ENCODE results near the gene COL12A1. TPM values are rescaled to one million over a fixed set of nuclear protein-coding genes. Genes with fewer than 3 reads are reported as not detected.

Gene COL12A1
- total and polyA plus RNA-seq, 2 experiments from 2014 or later, result 0.39 to 6.3 TPM

DNA sequence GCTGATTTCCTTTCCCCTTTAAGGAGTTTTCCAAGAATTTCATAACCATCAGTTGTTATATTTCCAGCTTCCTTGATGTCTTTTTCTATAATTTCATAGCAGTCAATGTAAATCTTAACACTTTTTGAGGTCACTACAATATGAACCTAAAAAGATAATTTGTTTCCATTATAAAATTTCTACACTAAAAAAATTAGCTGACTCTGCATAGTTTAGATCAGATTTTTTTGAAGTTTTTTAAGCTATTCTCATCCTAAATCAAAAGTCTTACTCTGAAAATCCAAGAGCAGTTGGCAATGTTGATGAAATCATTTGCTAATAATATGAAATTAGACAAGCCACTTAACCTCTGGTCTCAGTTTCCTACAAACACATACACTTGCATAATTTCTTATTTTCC, 96.8 kb downstream of the COL12A1 start (continued):
- TF ChIP-seq, protein P1, sequence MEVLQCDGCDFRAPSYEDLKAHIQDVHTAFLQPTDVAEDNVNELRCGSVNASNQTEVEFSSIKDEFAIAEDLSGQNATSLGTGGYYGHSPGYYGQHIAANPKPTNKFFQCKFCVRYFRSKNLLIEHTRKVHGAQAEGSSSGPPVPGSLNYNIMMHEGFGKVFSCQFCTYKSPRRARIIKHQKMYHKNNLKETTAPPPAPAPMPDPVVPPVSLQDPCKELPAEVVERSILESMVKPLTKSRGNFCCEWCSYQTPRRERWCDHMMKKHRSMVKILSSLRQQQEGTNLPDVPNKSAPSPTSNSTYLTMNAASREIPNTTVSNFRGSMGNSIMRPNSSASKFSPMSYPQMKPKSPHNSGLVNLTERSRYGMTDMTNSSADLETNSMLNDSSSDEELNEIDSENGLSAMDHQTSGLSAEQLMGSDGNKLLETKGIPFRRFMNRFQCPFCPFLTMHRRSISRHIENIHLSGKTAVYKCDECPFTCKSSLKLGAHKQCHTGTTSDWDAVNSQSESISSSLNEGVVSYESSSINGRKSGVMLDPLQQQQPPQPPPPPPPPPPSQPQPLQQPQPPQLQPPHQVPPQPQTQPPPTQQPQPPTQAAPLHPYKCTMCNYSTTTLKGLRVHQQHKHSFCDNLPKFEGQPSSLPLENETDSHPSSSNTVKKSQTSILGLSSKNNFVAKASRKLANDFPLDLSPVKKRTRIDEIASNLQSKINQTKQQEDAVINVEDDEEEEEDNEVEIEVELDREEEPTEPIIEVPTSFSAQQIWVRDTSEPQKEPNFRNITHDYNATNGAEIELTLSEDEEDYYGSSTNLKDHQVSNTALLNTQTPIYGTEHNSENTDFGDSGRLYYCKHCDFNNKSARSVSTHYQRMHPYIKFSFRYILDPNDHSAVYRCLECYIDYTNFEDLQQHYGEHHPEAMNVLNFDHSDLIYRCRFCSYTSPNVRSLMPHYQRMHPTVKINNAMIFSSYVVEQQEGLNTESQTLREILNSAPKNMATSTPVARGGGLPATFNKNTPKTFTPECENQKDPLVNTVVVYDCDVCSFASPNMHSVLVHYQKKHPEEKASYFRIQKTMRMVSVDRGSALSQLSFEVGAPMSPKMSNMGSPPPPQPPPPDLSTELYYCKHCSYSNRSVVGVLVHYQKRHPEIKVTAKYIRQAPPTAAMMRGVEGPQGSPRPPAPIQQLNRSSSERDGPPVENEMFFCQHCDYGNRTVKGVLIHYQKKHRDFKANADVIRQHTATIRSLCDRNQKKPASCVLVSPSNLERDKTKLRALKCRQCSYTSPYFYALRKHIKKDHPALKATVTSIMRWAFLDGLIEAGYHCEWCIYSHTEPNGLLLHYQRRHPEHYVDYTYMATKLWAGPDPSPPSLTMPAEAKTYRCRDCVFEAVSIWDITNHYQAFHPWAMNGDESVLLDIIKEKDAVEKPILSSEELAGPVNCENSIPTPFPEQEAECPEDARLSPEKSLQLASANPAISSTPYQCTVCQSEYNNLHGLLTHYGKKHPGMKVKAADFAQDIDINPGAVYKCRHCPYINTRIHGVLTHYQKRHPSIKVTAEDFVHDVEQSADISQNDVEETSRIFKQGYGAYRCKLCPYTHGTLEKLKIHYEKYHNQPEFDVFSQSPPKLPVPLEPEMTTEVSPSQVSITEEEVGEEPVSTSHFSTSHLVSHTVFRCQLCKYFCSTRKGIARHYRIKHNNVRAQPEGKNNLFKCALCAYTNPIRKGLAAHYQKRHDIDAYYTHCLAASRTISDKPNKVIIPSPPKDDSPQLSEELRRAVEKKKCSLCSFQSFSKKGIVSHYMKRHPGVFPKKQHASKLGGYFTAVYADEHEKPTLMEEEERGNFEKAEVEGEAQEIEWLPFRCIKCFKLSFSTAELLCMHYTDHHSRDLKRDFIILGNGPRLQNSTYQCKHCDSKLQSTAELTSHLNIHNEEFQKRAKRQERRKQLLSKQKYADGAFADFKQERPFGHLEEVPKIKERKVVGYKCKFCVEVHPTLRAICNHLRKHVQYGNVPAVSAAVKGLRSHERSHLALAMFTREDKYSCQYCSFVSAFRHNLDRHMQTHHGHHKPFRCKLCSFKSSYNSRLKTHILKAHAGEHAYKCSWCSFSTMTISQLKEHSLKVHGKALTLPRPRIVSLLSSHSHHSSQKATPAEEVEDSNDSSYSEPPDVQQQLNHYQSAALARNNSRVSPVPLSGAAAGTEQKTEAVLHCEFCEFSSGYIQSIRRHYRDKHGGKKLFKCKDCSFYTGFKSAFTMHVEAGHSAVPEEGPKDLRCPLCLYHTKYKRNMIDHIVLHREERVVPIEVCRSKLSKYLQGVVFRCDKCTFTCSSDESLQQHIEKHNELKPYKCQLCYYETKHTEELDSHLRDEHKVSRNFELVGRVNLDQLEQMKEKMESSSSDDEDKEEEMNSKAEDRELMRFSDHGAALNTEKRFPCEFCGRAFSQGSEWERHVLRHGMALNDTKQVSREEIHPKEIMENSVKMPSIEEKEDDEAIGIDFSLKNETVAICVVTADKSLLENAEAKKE (CRISPR knock-in tag; IDR thresholded peaks at IDR 0.05), result no peak

DNA sequence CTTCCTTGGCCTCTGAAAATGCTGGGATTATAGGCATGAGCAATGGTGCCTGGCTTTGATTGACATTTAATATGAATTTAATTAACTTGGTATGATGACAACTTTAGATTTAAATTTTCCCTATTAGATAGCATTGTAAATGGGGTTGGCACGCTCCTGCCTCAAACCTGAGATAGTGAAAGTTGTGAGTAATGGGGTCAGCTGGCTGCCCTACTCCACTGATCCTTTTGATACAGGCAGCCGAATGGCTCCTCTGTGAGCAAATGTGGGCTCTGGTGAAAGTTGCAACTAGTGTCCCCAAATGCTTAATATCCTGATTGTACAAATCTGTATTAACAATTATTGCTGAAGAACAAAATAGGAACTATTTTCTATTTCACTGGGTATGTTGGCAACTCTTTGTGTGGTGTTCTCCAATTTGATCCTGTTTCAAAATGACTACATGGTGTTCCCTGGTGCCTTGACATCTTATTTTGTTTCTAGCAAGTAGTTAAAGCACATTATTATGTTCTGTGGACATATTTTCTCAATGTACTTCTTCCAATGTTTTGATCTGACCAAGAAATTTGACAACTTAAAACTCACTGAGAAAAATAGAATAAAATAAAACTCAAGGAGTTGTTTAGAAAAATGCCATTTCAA, 97.4 kb downstream of the COL12A1 start:
- no peak overlapping the region for H3K4me2 ChIP-seq
- H2AFZ ChIP-seq, result no peak overlapping the region
- no peaks in the 10 kb centered on the region for H3F3A ChIP-seq (replicated peaks; ENCODE audit: low read depth)
- no peaks in the 10 kb centered on the region for H3K9me3 Mint-ChIP-seq
- H3K4me1 Mint-ChIP-seq, result no peaks in the 10 kb centered on the region
- H3K27ac Mint-ChIP-seq, result no peak overlapping the region
- no peaks in the 10 kb centered on the region for H3K4me1 ChIP-seq (ENCODE audit: insufficient read depth)
- H3K9me2 ChIP-seq (ENCODE audit: insufficient read depth), result no peaks in the 10 kb centered on the region
- no peaks in the 10 kb centered on the region for H4K20me1 ChIP-seq (replicated peaks; ENCODE audit: insufficient read depth)
- H3K36me3 Mint-ChIP-seq (ENCODE audit: low read depth), result no peaks in the 10 kb centered on the region
- H3K79me2 ChIP-seq (replicated peaks; ENCODE audit: insufficient read depth), result no peaks in the 10 kb centered on the region
- H3K4me3 Mint-ChIP-seq, result no peak overlapping the region
- H3K36me3 ChIP-seq (ENCODE audit: insufficient read depth), result no peaks in the 10 kb centered on the region
- no peak overlapping the region for H3K27ac ChIP-seq (ENCODE audit: low read depth)
- DNase-seq (ENCODE audit: low spot score), result no peak
- H3K27me3 ChIP-seq (ENCODE audit: insufficient read depth), result no peaks in the 10 kb centered on the region
- H3K27me3 Mint-ChIP-seq (ENCODE audit: insufficient read depth, low read depth, poor library complexity), result no peaks in the 10 kb centered on the region
- ATAC-seq, result no peak
- no peak overlapping the region for H3K4me3 ChIP-seq
- TF ChIP-seq, protein P2, sequence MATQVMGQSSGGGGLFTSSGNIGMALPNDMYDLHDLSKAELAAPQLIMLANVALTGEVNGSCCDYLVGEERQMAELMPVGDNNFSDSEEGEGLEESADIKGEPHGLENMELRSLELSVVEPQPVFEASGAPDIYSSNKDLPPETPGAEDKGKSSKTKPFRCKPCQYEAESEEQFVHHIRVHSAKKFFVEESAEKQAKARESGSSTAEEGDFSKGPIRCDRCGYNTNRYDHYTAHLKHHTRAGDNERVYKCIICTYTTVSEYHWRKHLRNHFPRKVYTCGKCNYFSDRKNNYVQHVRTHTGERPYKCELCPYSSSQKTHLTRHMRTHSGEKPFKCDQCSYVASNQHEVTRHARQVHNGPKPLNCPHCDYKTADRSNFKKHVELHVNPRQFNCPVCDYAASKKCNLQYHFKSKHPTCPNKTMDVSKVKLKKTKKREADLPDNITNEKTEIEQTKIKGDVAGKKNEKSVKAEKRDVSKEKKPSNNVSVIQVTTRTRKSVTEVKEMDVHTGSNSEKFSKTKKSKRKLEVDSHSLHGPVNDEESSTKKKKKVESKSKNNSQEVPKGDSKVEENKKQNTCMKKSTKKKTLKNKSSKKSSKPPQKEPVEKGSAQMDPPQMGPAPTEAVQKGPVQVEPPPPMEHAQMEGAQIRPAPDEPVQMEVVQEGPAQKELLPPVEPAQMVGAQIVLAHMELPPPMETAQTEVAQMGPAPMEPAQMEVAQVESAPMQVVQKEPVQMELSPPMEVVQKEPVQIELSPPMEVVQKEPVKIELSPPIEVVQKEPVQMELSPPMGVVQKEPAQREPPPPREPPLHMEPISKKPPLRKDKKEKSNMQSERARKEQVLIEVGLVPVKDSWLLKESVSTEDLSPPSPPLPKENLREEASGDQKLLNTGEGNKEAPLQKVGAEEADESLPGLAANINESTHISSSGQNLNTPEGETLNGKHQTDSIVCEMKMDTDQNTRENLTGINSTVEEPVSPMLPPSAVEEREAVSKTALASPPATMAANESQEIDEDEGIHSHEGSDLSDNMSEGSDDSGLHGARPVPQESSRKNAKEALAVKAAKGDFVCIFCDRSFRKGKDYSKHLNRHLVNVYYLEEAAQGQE (IDR thresholded peaks at IDR 0.05; ENCODE audit: unreplicated experiment), result no peak
- TF ChIP-seq, protein P3, sequence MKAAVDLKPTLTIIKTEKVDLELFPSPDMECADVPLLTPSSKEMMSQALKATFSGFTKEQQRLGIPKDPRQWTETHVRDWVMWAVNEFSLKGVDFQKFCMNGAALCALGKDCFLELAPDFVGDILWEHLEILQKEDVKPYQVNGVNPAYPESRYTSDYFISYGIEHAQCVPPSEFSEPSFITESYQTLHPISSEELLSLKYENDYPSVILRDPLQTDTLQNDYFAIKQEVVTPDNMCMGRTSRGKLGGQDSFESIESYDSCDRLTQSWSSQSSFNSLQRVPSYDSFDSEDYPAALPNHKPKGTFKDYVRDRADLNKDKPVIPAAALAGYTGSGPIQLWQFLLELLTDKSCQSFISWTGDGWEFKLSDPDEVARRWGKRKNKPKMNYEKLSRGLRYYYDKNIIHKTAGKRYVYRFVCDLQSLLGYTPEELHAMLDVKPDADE (IDR thresholded peaks at IDR 0.05), result no peak
- TF ChIP-seq POLR2AphosphoS5 (IDR thresholded peaks at IDR 0.05; ENCODE audit: low read depth) (no peak), CREB1 (CRISPR knock-in tag; IDR thresholded peaks at IDR 0.05; ENCODE audit: low read depth) (no peak), ZNF114 (CRISPR knock-in tag; IDR thresholded peaks at IDR 0.05) (no peak), EZH2phosphoT487 (IDR thresholded peaks at IDR 0.05; ENCODE audit: unreplicated experiment) (no peak)
- TF ChIP-seq, protein P4, sequence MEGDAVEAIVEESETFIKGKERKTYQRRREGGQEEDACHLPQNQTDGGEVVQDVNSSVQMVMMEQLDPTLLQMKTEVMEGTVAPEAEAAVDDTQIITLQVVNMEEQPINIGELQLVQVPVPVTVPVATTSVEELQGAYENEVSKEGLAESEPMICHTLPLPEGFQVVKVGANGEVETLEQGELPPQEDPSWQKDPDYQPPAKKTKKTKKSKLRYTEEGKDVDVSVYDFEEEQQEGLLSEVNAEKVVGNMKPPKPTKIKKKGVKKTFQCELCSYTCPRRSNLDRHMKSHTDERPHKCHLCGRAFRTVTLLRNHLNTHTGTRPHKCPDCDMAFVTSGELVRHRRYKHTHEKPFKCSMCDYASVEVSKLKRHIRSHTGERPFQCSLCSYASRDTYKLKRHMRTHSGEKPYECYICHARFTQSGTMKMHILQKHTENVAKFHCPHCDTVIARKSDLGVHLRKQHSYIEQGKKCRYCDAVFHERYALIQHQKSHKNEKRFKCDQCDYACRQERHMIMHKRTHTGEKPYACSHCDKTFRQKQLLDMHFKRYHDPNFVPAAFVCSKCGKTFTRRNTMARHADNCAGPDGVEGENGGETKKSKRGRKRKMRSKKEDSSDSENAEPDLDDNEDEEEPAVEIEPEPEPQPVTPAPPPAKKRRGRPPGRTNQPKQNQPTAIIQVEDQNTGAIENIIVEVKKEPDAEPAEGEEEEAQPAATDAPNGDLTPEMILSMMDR (conservative IDR thresholded peaks at IDR 0.05; ENCODE audit: low read depth in 2 of 2), result no peak
